ENCODE data around the gene TRIO.

DNA sequence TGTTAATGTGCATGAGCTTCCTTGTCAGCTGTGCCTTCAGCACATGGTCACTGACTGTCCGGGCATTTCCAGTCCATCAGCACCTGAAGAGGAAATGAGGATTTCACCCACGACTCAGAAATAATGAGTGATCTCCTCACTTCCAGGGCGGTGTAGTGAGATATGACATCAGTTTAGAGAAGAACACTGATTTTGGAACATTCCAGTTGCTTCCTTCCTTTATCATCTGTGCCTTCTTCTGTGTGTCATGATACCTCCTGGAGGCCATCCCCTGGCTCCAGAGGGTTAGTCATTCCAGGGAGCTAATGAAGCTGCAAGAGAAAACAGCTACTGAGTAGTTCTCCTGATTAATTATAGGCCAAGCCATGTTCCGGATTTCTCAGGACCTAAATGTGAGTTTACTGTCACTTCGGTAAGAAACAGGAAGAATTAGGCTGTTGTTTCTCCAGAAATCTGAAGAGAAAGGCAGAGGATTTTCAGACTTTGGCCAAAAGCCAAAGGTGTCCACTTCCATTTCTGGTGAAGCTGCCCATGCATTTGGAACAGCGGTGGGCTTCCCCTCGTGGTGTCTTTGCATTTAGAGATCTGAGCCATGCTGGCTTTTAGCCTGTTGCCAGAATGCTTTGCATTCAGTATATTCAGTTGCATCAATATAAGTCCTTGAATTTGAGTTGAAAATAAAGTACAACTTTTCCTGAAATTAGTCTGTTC lies 277.1 kb downstream of the TRIO start:
- TF ChIP-seq, protein P1, sequence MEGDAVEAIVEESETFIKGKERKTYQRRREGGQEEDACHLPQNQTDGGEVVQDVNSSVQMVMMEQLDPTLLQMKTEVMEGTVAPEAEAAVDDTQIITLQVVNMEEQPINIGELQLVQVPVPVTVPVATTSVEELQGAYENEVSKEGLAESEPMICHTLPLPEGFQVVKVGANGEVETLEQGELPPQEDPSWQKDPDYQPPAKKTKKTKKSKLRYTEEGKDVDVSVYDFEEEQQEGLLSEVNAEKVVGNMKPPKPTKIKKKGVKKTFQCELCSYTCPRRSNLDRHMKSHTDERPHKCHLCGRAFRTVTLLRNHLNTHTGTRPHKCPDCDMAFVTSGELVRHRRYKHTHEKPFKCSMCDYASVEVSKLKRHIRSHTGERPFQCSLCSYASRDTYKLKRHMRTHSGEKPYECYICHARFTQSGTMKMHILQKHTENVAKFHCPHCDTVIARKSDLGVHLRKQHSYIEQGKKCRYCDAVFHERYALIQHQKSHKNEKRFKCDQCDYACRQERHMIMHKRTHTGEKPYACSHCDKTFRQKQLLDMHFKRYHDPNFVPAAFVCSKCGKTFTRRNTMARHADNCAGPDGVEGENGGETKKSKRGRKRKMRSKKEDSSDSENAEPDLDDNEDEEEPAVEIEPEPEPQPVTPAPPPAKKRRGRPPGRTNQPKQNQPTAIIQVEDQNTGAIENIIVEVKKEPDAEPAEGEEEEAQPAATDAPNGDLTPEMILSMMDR (IDR thresholded peaks at IDR 0.05): no peak
- TF ChIP-seq POLR2A (IDR thresholded peaks at IDR 0.05): no peak
